Left hindlimb (tissue), 1 donor: ENCODE data around the gene MICAL2.

Experiments
- DNase-seq: peaks from one replicate; pipeline ENCODE4 v3.0.0-alpha.2; 2018

MICAL2 gene

DNA sequence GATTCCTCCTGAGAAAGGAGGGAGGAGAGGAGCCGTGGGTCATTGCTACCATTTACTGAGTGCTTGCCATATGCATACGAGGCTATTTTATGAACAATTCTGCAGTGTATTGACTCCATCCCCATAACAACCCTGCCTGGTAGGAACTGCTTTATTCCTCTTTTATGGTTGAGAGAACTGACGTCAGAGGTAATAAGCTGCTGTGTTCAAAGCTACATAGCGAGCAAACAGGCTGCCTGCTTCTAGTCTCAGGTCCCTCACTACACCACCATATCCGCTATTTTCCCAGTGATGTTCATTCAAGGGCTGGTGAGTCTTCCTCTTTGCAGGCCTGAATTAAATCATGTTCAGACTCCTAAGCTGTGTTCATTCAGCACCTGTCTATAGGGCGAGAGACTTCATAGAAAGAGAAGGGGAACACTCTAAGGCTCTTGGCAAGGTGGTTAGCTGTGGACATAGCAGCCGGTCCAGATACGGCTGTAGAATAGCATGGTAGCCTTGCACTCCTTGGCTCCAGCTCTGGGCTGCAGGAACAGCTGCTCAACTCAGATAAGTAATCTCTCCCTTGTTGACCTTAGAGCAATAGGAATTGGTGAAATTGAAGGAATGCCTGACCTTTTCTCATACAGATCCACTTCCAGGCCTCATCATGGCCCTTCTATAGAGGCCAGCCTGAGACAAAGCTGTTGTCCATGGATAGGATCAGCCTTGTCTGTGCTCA lies 82.6 kb downstream of the MICAL2 start:
- no peak for DNase-seq

- no peak for DNase-seq
These were observed 83.3 kb downstream of the MICAL2 start for GRCh38 chr11:12193515-12194336.

- no peak for DNase-seq
These were observed 85.4 kb downstream of the MICAL2 start for GRCh38 chr11:12195768-12196167.

DNA sequence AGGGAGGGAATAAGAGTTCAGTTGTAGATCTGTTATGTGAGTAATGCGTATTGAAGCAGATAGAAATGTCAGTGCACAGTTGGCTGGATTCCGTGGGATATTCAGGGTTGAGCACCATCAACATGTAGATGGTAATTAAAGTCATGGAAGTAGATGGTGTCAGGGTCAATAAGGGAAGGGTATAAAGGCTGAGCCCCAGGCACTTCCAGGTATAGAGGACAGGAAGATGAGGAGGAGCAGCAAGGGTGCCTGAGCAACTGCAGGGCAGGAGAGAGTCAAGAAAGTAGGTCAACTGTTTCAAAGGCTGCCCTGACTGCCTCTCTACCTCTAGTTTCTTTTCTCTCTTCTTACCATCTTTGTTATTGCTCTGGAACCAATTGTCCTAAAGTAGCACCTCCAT lies 85.9 kb downstream of the MICAL2 start:
- DNase-seq, result no peak

GRCh38 chr11:12196872-12197271 lies 86.5 kb downstream of the MICAL2 start:
- no peak for DNase-seq

DNA sequence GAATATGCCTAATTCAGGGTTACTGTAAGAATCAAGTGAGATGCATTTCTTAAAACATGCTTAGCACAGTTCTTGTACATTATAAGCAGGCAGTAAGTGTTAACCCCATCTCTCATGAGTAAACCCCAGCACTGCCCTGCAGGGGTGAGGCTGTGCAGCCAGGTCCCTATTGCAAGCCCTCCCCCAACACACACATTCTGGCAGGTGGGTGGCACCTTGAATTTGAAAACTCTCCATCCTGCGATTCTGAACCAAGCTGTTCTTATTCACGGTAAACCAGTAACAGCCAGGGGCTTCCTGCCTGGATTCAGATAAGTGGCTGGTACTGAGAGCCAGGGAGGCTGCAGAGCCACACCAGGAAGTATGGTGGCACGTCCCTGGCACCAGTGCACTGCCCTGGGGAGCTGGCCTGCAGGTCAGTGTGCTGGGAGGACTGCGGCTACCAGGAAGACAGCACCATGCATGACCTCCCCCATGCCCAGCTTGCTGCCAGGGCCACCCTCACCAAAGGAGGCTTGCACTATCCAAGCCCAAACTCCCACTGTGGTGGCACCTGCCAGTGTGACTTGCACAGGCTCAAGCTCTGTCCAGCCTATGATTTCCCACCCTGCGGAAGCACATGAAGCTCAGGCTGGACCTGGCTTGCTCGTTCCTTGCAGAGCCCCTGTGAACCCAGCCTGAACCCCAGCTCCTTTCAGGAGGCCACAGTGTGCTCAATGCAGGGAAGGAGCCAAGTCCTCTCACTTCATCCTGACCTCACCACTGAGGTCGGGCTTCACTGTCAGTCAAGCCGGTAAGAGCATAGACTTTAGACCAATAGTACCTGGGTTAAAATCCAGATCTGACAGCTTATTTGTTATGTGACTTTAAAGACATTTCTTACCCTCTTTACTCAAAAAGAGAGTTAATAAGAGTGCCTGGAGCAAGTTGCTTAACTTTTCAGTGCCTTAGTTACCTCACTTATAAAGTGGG lies 88.1 kb downstream of the MICAL2 start:
- no peak for DNase-seq

GRCh38 chr11:12199231-12199948 lies 89.0 kb downstream of the MICAL2 start:
- DNase-seq, result no peak

GRCh38 chr11:12200279-12200990 lies 90.0 kb downstream of the MICAL2 start:
- DNase-seq, result peak; percentile 71

DNA sequence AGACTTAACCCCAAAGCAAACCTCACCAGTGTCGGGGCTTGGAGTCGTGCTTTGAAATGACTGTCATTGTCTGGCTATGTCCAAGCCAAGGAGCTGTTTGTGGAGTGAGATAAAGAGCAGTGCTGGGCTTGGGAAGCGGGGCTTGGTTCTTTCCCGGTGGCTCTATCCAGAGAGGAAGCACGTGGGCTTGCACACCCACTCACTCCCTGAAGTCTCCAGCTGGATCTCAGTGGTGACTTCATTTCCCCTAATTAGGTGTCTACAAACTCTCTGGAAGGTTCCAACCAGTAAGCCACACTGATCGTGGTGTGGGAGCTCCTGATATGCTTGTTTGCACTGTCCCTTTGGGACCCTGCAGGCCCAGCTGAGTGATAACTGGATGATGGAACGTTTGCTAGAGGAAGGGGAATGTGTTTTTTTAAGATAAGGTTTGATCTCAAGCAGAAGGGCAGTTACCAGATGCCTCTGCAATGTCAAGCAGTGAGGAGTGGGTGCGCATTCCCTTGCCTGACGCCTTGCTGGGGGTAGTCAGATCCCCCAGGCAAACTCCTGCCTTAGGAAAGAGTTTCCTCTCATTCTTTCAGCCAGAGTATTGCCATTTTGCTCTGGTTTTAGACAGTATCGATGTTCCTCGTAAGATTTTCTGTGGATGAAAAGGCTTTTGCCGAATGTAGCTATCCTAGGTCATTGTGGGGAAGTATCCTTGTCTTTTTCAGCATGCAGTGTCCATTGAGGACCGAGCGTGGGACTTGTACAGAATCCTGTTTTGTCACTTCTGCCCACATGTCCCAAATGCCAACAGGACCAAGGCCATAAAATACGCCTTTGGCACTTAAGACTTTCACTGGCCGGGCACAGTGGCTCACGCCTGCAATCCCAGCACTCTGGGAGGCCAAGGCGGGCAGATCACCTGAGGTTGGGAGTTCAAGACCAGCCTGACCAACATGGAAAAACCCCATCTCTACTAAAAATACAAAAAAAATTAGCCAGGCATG lies 90.9 kb downstream of the MICAL2 start:
- peak; percentile 65 for DNase-seq

DNA sequence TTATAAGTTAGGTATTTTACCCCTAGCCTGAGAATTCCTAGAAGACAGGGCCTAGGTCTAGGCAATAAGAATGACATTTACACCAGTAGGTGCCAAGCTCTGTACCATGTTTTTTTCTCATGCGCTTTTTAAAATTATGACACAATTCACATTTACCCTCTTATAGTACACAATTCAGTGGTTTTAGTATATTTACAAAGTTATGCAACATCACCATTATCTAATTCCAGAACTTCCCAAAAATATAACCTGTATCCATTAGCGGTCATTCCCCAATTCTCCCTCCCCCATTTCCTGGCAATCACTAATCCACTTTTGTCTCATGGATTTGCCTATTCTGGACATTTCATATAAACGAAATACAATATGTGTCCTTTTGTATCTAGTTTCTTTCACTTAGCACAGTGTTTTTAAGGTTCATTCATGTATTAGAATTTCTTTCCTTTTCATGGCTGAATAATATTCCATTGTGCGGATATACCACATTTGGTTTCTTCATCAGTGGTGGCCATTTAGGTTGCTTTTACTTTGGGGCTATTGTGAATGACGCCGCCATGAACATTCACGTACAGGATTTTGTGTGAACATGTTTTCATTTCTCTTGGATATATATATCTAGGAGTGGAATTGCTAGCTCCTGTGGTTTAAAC lies 92.4 kb downstream of the MICAL2 start:
- no peak for DNase-seq

DNA sequence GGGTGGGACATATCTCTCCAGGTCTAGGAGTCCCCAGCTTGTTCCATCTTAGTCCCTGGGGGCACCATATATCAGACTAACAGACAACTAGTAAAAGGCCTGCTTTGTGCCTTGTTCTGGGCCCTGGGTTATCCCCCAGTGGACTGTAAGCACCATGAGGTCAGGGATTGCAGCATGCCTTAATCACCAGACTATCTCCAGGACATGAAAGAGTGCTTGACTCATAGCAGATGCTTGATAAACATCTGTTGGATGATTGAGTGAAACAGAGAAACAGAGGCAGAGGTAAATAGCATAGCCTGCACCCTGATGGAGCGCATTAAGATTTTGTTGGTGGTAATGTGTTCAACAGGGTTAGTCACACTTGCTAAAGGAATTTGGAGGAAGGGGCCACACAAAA lies 94.1 kb downstream of the MICAL2 start:
- no peak for DNase-seq

DNA sequence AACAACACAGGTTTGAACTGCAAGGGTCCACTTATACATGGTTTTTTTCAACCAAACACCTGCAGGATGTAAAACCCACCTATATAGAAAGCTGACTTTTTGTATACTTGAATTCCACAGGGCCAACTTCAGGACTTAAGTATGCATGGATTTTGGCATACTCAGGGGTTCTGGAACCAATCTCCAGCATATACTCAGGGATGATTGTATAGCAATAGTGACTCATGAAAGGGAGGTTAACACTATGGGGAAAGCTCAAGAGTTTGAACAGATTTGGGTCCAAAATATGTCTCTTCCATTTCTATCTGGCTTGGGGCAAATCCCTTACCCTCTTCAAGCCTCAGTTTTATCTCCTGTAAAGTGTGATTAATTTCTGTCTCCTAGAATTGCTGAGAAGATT lies 94.9 kb downstream of the MICAL2 start:
- no peak for DNase-seq

- DNase-seq, result no peak
These were observed 96.1 kb downstream of the MICAL2 start for GRCh38 chr11:12206529-12206928.

- no peak for DNase-seq
These were observed 97.2 kb downstream of the MICAL2 start for GRCh38 chr11:12207384-12208150.

- DNase-seq, result no peak
These were observed 98.7 kb downstream of the MICAL2 start for GRCh38 chr11:12209096-12209495.

DNA sequence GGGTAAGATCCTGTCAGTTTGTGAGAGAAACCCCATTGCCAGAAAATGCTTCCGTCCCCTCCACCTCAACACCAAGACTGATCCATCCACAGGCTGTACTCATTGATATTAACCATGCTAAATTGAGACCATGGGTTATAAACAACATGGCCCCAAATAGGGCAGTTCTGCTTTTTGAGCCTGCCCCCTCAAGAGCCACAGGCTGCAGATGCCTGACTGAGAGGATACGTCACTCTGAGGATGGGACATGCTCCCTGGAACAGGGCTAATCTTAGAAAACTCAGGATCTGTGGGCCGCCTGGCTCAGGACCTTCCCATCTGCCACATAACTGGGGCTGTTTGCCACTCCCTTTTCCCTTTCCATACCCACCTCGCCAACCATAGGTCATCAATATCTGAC lies 99.8 kb downstream of the MICAL2 start:
- DNase-seq, result no peak

- DNase-seq, result no peak
These were observed 101.1 kb downstream of the MICAL2 start for GRCh38 chr11:12211331-12212065.

GRCh38 chr11:12212174-12212820 lies 101.9 kb downstream of the MICAL2 start:
- DNase-seq, result no peak
